ENCODE measurements around the gene MAB21L1. TPM values are rescaled to one million over a fixed set of nuclear protein-coding genes. Genes with fewer than 3 reads are reported as not detected.

The MAB21L1 gene
- polyA plus RNA-seq, 1 experiment, result 65.6 TPM

GRCh38 chr13:35477386-35477946, 977 bp upstream of the MAB21L1 start:
- no peak for DNase-seq (ENCODE audit: low read depth)
- no peaks in the 10 kb centered on the region for H3K27me3 ChIP-seq (ENCODE audit: control insufficient read depth, insufficient read depth, low read length)
- POLR2A ChIA-PET, result interaction anchor here (0.7 to 2.7 kb wide), 2 partner anchors 223 to 236 kb away, joined by 4 to 30 read pairs; no protein-coding TSS in a partner anchor
- no peak for TF ChIP-seq CTCF (IDR thresholded peaks at IDR 0.05; ENCODE audit: insufficient read depth, low read depth, low read length)
- H3K4me3 ChIP-seq (ENCODE audit: low read depth, low read length), result peak overlapping the region; percentile 94
- CTCF ChIA-PET, result interaction anchor here (0.9 to 3.2 kb wide), 2 partner anchors 10 to 244 kb away, joined by 3 to 14 read pairs; no protein-coding TSS in a partner anchor
- no peaks in the 10 kb centered on the region; the same call in 1 of the 2 replicates for H3K36me3 ChIP-seq (ENCODE audit: control insufficient read depth, insufficient read depth, low read length)

GRCh38 chr13:35475212-35475959, 1.1 kb downstream of the MAB21L1 start:
- Histone ChIP-seq H3K27me3 (ENCODE audit: control insufficient read depth, insufficient read depth, low read length) (no peaks in the 10 kb centered on the region), H3K36me3 (ENCODE audit: control insufficient read depth, insufficient read depth, low read length) (peaks cover 2% of the 10 kb centered on the region; the same call in 1 of the 2 replicates), H3K4me3 (ENCODE audit: low read depth, low read length) (peak overlapping the region; percentile 94)
- ChIA-PET POLR2A (interaction anchor here (0.6 to 2.7 kb wide), 11 partner anchors 124 to 1271 kb away, joined by 3 to 30 read pairs (median 5); no protein-coding TSS in a partner anchor), CTCF (interaction anchor here (0.9 to 3.0 kb wide), 5 partner anchors 12 to 314 kb away, joined by 3 to 10 read pairs (median 3); no protein-coding TSS in a partner anchor)
- DNase-seq (ENCODE audit: low read depth), result no peak
- no peak for TF ChIP-seq CTCF (IDR thresholded peaks at IDR 0.05; ENCODE audit: insufficient read depth, low read depth, low read length)

GRCh38 chr13:35474496-35475211, 1.8 kb downstream of the MAB21L1 start:
- no peak for TF ChIP-seq CTCF (IDR thresholded peaks at IDR 0.05; ENCODE audit: insufficient read depth, low read depth, low read length)
- Histone ChIP-seq H3K4me3 (ENCODE audit: low read depth, low read length) (peak overlapping the region; percentile 94), H3K36me3 (ENCODE audit: control insufficient read depth, insufficient read depth, low read length) (peaks cover 2% of the 10 kb centered on the region; the same call in 1 of the 2 replicates), H3K27me3 (ENCODE audit: control insufficient read depth, insufficient read depth, low read length) (no peaks in the 10 kb centered on the region)
- DNase-seq (ENCODE audit: low read depth), result no peak
- POLR2A ChIA-PET, result interaction anchor here (2.7 kb wide), 1 partner anchor 239 kb away, joined by 30 read pairs; no protein-coding TSS in a partner anchor
- CTCF ChIA-PET, result interaction anchor here (1.3 to 3.0 kb wide), 3 partner anchors 156 to 315 kb away, joined by 3 to 10 read pairs (median 7); no protein-coding TSS in a partner anchor

GRCh38 chr13:35473802-35474201, 2.7 kb downstream of the MAB21L1 start:
- Histone ChIP-seq H3K36me3 (ENCODE audit: control insufficient read depth, insufficient read depth, low read length) (peaks cover 2% of the 10 kb centered on the region; the same call in 1 of the 2 replicates), H3K4me3 (ENCODE audit: low read depth, low read length) (peak overlapping the region; percentile 94), H3K27me3 (ENCODE audit: control insufficient read depth, insufficient read depth, low read length) (no peaks in the 10 kb centered on the region)
- no peak for TF ChIP-seq CTCF (IDR thresholded peaks at IDR 0.05; ENCODE audit: insufficient read depth, low read depth, low read length)
- POLR2A ChIA-PET, result no interaction called here
- CTCF ChIA-PET, result interaction anchor here (1.5 kb wide), 1 partner anchor 249 kb away, joined by 7 read pairs; no protein-coding TSS in a partner anchor
- DNase-seq (ENCODE audit: low read depth), result no peak

Data from BJ (cell line).